ENCODE results near the gene CSTF1. TPM values are rescaled to one million over a fixed set of nuclear protein-coding genes. Genes with fewer than 3 reads are reported as not detected.
A peak's percentile ranks its signal among the peaks of the same experiment; 100 is the strongest.

The CSTF1 gene
- total RNA-seq, 1 donor: 25.0 TPM

- Histone ChIP-seq H3K4me1 (ENCODE audit: insufficient read depth, low read length) (peaks cover 14% of the 10 kb centered on the region), H4K20me1 (ENCODE audit: insufficient read depth, low read length) (peaks cover 12% of the 10 kb centered on the region), H3K36me3 (ENCODE audit: insufficient read depth, low read length) (peaks cover 23% of the 10 kb centered on the region), H3K4me3 (ENCODE audit: insufficient read depth, low read length) (no peak overlapping the region), H3K9me3 (ENCODE audit: low read depth, low read length) (no peaks in the 10 kb centered on the region), H3K27me3 (ENCODE audit: insufficient read depth, low read length) (no peaks in the 10 kb centered on the region), H3K27ac (ENCODE audit: low read depth, low read length) (no peak overlapping the region), H3K79me2 (ENCODE audit: insufficient read depth, low read length) (peaks cover 42% of the 10 kb centered on the region), H3K4me2 (ENCODE audit: insufficient read depth, low read length) (no peak overlapping the region), H2AFZ (ENCODE audit: low read length) (peak overlapping the region; percentile 51)
- peak; percentile 14 for DNase-seq (ENCODE audit: insufficient read length, low spot score, missing footprints)
- TF ChIP-seq CTCF (IDR thresholded peaks at IDR 0.05; ENCODE audit: extremely low read depth, low read depth, low read length): no peak
Measured at GRCh38 chr20:56362833-56363413, 29.5 kb upstream of the CSTF1 start.

DNA sequence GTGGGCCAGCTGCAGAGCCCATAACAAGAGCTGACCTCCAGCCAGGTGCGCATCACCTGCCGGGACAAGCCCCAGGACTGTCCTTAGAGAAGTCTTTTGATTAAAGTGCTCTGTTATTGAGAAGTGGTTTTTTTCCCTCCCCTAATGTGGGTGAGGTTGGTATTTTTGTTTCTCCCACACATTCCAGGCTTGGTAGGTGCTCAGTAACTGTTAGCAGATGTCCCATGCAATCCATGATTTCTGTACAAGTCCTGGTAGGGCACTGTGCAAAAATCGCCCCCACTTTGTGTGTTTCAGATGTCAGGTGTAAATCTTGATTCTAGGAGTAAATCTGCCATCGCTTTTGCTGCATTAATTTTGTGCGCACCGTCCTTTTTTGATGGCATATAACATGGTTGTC, 29.0 kb upstream of the CSTF1 start:
- H4K20me1 ChIP-seq (ENCODE audit: insufficient read depth, low read length): peaks cover 12% of the 10 kb centered on the region
- DNase-seq (ENCODE audit: insufficient read length, low spot score, missing footprints): no peak
- no peaks in the 10 kb centered on the region for H3K27me3 ChIP-seq (ENCODE audit: insufficient read depth, low read length)
- H3K79me2 ChIP-seq (ENCODE audit: insufficient read depth, low read length): peaks cover 42% of the 10 kb centered on the region
- H3K4me1 ChIP-seq (ENCODE audit: insufficient read depth, low read length): peaks cover 14% of the 10 kb centered on the region
- no peaks in the 10 kb centered on the region for H3K9me3 ChIP-seq (ENCODE audit: low read depth, low read length)
- H3K4me3 ChIP-seq (ENCODE audit: insufficient read depth, low read length): no peak overlapping the region
- H2AFZ ChIP-seq (ENCODE audit: low read length): no peak overlapping the region
- peaks cover 23% of the 10 kb centered on the region for H3K36me3 ChIP-seq (ENCODE audit: insufficient read depth, low read length)
- H3K4me2 ChIP-seq (ENCODE audit: insufficient read depth, low read length): no peak overlapping the region
- no peak overlapping the region for H3K27ac ChIP-seq (ENCODE audit: low read depth, low read length)
- TF ChIP-seq CTCF (IDR thresholded peaks at IDR 0.05; ENCODE audit: extremely low read depth, low read depth, low read length): no peak

DNA sequence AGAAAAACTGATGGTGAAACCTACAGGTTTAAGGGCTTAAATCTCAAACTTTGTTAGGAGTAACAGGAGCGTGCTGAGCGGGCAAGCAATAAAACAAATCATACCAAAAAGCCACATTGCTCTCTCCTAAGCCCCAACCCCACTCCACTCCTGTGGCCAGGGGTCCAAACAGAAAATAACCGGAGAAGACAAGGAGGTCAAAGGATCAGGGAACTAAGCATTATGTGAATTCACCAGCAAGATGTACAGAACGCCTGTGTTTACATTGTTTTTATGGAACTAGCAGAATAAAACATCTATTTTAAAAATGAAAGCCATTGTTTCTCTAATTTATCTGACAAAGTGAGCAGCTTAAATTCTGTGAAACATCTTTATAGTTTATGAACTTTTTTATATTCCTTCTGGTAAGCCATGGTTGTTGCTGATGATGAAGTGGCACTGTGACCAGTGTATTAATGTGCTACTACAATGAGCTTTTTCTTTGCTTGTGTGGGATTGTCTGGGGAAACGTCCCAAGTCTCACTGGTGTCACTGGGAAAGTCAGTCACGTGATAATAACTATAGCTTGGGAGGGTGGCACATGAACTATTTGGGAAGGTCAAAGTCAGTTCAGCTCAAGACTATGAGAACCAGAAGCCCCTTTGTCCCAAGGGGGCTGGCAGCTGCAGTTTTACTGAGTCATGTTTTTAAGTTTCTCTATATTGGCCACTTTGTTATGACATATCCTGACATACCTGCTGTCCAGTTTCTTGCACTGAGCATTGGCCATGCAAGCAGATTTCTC, 23.9 kb upstream of the CSTF1 start:
- H3K36me3 ChIP-seq (ENCODE audit: insufficient read depth, low read length): peaks cover 48% of the 10 kb centered on the region
- no peak for DNase-seq (ENCODE audit: insufficient read length, low spot score, missing footprints)

More for the DNA sequence above, 23.9 kb upstream of the CSTF1 start:
- no peak overlapping the region for H3K27ac ChIP-seq (ENCODE audit: low read depth, low read length)
- peaks cover 26% of the 10 kb centered on the region for H3K79me2 ChIP-seq (ENCODE audit: insufficient read depth, low read length)
- H2AFZ ChIP-seq (ENCODE audit: low read length): no peak overlapping the region
- no peaks in the 10 kb centered on the region for H3K27me3 ChIP-seq (ENCODE audit: insufficient read depth, low read length)
- H3K9me3 ChIP-seq (ENCODE audit: low read depth, low read length): no peaks in the 10 kb centered on the region
- no peak overlapping the region for H3K4me2 ChIP-seq (ENCODE audit: insufficient read depth, low read length)
- no peak overlapping the region for H3K4me3 ChIP-seq (ENCODE audit: insufficient read depth, low read length)
- TF ChIP-seq CTCF (IDR thresholded peaks at IDR 0.05; ENCODE audit: extremely low read depth, low read depth, low read length): no peak
- peaks cover 5% of the 10 kb centered on the region for H4K20me1 ChIP-seq (ENCODE audit: insufficient read depth, low read length)
- no peaks in the 10 kb centered on the region for H3K4me1 ChIP-seq (ENCODE audit: insufficient read depth, low read length)
